Lower lobe of right lung (tissue), 2 donors: ENCODE results near the gene CRBN. TPM values are rescaled to one million over a fixed set of nuclear protein-coding genes. Genes with fewer than 3 reads are reported as not detected.

Experiments used
- ATAC-seq, 2 donors: fragments of 200-7000 bp; cut with Tn5 transposase; one replicate each; pipeline ENCODE4 v1.9.1; 2020 to 2022; ENCODE audit warnings: mild to moderate bottlenecking in 2 of 2, moderate library complexity in 2 of 2
- DNase-seq: peaks from one replicate; pipeline ENCODE4 v3.0.0-alpha.2; 2020
- H3K27ac ChIP-seq: fragments of 200-600 bp; one replicate; pipeline ENCODE4 v1.8.0; 2022
- H3K27me3 ChIP-seq: fragments of 200-600 bp; one replicate; pipeline ENCODE4 v1.8.0; 2022; ENCODE audit warnings: low read depth
- H3K36me3 ChIP-seq: fragments of 200-600 bp; one replicate; pipeline ENCODE4 v1.8.0; 2022; ENCODE audit warnings: mild to moderate bottlenecking
- H3K4me1 ChIP-seq: fragments of 200-600 bp; one replicate; pipeline ENCODE4 v1.8.0; 2022
- H3K4me3 ChIP-seq: fragments of 200-600 bp; one replicate; pipeline ENCODE4 v1.8.0; 2022; ENCODE audit warnings: mild to moderate bottlenecking
- H3K9me3 ChIP-seq: fragments of 200-600 bp; one replicate; pipeline ENCODE4 v1.8.0; 2022
- CTCF ChIP-seq: fragments of 200-600 bp; IDR thresholded peaks from one replicate; pipeline ENCODE4 v1.8.0; 2022; ENCODE audit warnings: antibody characterized with exemption, mild to moderate bottlenecking
- intact Hi-C: fragments of 100-400 bp; cut with DNase I; formaldehyde crosslinking; loops from one replicate; pipeline ENCODE4 v1.11.0; 2022
- total RNA-seq: library from RNA; stranded (reverse); fragmentation: NEBNext Ultra II Directional; extraction: Animal tissue kit (Norgen Biotek cat#: 25700); gene quantifications from one replicate; pipeline ENCODE4 v1.2.1, GENCODE V29; 2021
- donor health status: DM: no; HTN: yes; CAD: no; lungs with severe emphysema.

Gene CRBN
- total RNA-seq, 1 donor from 2014 or later = 56.5 TPM

DNA sequence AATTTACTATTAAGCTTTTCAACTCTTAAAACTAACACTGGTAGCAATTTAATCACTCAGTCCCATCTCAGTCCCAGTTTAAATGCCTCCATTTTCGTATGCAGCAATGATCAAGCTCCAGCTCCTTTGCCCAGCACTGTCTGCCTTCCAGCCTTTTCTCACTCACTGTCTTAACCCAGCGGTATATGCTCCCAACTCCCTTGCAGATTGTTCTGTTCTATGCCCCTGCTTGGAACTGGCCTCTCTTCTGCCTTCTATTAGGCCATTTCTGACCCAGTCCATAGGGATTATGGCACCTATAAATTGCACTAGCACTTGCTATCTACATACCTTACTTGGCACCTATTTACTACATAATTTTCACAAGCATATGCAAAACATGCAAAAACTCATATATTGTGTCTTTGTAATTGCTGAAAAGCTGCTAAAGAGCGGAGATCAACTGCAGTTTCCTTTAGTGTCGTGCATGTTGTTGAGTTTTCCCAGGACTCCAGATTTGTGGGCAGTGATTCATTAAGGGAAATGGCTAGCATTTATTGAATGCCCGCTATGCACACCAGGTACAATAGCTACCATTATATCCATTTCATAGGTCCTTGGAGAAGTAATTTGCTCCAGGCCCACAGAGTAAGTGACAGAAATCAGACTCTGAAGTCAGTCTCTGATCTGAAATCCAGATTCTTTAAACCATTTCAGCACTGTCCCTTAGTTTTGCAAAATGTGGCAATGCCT, 24.4 kb downstream of the CRBN start:
- ATAC-seq = no peak
- H3K4me1 ChIP-seq = peaks cover 13% of the 10 kb centered on the region
- H3K27ac ChIP-seq = no peak overlapping the region
- intact Hi-C loops = no loop called here
- no peak for TF ChIP-seq CTCF
- H3K9me3 ChIP-seq = no peaks in the 10 kb centered on the region
- DNase-seq = no peak
- H3K27me3 ChIP-seq = no peaks in the 10 kb centered on the region
- H3K36me3 ChIP-seq = peaks cover 100% of the 10 kb centered on the region
- no peak overlapping the region for H3K4me3 ChIP-seq

DNA sequence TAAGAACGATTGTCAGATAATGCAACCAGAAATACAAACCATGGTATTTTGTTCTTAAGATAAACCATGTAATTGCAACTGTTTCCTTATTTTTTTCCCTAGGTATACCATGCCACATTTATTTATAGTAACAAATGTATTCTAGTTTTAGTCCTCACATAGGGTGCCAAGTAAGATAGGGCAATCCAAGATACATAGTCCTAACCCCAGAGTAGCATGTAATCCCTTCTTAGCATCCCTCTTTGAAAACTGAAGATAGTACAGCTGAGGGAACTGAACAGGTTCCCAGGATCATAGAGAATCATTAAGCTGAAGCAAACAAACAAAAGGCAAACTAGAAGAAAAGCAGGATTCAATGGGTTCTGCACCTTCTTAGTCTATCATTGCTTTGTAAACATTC, 28.0 kb downstream of the CRBN start:
- DNase-seq (no peak), ATAC-seq (no peak)
- H3K36me3 ChIP-seq = peaks cover 100% of the 10 kb centered on the region
- H3K27ac ChIP-seq = no peak overlapping the region
- TF ChIP-seq CTCF = no peak
- intact Hi-C loops = no loop called here
- no peaks in the 10 kb centered on the region for H3K27me3 ChIP-seq
- H3K4me3 ChIP-seq = no peak overlapping the region
- no peaks in the 10 kb centered on the region for H3K9me3 ChIP-seq
- H3K4me1 ChIP-seq = peaks cover 17% of the 10 kb centered on the region

- ATAC-seq = no peak
- no peak for TF ChIP-seq CTCF
- Histone ChIP-seq H3K36me3 (peaks cover 100% of the 10 kb centered on the region), H3K4me3 (no peak overlapping the region), H3K9me3 (no peaks in the 10 kb centered on the region), H3K27me3 (no peaks in the 10 kb centered on the region), H3K27ac (no peak overlapping the region), H3K4me1 (peaks cover 14% of the 10 kb centered on the region)
- intact Hi-C loops = no loop called here
- DNase-seq = no peak
These were observed 29.9 kb downstream of the CRBN start for GRCh38 chr3:3149560-3149959.

DNA sequence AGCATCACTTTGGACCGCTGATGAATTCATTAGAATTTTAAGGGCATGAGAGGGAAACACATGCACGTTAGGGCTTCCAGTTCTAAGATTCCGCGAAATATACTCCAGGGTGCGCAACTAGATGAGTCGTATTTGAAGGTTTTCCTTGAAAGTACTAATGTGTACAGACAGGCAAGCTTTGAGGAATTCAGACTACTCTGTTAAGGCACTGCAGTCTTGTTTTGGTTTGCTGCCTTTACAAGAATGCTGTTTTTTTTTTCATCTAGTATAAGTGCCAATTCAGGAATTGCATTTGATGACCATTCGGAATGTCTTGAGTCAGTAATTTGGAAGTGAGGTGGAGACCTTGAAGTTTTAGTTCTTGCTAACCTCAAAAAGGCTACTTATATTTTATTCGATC, 33.7 kb downstream of the CRBN start:
- H3K36me3 ChIP-seq = peaks cover 96% of the 10 kb centered on the region
- H3K9me3 ChIP-seq = no peaks in the 10 kb centered on the region
- no peak for ATAC-seq
- no peak overlapping the region for H3K4me3 ChIP-seq
- H3K27ac ChIP-seq = no peak overlapping the region
- H3K27me3 ChIP-seq = no peaks in the 10 kb centered on the region
- TF ChIP-seq CTCF = no peak
- peaks cover 10% of the 10 kb centered on the region for H3K4me1 ChIP-seq
- intact Hi-C loops = no loop called here
- no peak for DNase-seq

- intact Hi-C loops = no loop called here
- ATAC-seq (no peak), DNase-seq (no peak)
- no peaks in the 10 kb centered on the region for H3K4me1 ChIP-seq
- no peak overlapping the region for H3K27ac ChIP-seq
- no peaks in the 10 kb centered on the region for H3K27me3 ChIP-seq
- peaks cover 93% of the 10 kb centered on the region for H3K36me3 ChIP-seq
- TF ChIP-seq CTCF = no peak
- H3K9me3 ChIP-seq = no peaks in the 10 kb centered on the region
- H3K4me3 ChIP-seq = no peak overlapping the region
These were observed 37.6 kb downstream of the CRBN start for GRCh38 chr3:3141939-3142338.
